DMS153 (cell line): ENCODE measurements around the gene RCL1.
"Not testable (repeated sequence)": the region's sequence is repeated elsewhere in the genome, so short reads cannot be mapped to it uniquely, and the experiment has no call there.

Experiments
- DNase-seq: peaks from one replicate; lab custom pipeline; 2025; lab: John Stamatoyannopoulos, UW

Gene RCL1

DNA sequence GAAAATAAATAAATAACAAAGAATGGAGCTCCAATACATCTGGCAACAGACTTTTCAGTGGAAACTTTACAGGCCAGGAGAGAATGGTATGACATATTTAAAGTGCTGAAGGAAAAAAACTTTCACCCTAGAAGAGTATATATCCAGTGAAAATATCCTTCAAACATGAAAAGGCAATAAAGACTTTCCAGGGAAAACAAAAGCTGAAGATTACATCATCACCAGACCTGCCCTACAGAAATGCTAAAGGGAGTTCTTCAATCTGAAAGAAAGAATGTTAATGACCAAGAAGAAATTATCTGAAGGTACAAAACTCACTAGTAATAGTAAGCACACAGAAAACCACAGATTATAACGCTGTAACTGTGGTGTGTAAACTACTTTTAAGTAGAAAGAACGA, 8.3 kb upstream of the RCL1 start:
- DNase-seq, result no peak

DNA sequence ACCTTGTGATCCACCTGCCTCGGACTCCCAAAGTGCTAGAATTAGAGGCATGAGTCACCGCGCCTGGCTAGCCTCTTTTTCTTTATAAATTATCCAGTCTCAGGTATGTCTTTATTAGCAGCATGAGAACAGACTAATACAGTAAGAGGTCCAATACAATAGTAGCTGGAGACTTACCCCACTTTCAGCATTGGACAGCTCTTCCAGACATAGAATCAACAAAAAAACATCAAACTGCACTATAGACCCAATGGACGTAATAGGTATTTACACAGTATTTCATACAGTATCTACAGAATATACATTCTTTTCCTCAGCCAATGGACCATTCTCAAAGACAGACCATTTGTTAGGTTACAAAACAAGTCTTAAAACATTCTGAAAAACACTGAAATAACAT, 6.1 kb upstream of the RCL1 start:
- DNase-seq, result no peak

DNA sequence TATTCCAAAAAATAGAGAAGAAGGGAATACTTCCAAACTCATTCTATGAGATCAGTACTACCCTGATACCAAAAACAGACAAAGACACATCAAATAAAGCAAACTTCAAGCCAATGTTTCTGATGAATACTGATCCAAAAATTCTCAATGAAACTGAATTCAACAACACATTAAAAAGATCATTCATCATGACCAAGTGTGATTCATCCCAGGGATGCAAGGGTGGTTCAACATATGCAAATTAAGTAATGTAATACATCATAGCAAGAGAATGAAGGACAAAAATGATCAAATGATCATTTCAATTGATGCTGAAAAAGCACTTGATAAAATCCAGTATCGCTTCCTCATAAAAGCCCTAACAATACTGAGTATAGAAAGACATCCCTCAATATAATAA, 4.9 kb upstream of the RCL1 start:
- DNase-seq, result no peak

DNA sequence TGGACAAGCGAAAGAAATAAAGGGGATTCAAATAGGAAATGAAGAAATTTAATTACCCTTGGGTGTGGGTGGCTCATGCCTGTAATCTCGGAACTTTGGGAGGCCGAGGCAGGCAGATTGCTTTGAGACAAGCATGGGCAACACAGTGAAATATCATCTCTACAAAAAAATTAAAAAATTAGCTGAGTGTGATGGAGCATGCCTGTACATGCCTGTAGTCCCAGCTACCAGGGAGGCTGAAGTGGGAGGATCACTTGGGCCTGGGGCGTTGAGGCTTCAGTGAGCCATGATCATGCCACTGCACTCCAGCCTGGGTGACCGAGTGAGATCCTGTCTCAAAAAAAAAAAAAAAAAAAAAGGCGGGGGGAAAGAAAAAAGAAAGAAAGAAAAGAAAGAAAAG, 4.0 kb upstream of the RCL1 start:
- DNase-seq, result no peak

DNA sequence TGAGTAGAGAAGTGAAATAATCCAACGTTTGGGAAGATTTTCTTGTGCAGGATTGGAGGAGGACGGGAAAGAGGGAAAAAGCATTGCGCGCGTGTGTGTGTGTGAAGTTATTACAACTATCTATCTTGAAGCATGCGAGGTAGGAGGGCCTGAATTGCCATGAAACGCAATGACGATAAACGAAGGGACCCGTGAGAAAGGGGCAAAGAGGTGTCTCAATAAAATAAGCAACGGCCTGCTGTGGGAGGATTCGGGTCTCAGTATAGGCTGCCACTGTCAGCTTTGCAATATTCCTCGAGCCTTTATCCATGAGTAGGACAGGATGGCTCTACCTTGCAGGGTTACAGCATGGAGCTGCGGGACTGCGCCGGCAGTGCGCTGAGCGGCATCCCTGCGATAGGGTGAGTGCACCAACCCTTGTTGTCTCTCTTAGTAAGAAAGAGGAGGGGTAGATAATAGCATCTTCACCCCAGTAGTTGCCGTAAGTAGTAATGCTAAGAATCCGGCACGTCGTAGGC, 631 bp upstream of the RCL1 start:
- peak; percentile 42 for DNase-seq

DNA sequence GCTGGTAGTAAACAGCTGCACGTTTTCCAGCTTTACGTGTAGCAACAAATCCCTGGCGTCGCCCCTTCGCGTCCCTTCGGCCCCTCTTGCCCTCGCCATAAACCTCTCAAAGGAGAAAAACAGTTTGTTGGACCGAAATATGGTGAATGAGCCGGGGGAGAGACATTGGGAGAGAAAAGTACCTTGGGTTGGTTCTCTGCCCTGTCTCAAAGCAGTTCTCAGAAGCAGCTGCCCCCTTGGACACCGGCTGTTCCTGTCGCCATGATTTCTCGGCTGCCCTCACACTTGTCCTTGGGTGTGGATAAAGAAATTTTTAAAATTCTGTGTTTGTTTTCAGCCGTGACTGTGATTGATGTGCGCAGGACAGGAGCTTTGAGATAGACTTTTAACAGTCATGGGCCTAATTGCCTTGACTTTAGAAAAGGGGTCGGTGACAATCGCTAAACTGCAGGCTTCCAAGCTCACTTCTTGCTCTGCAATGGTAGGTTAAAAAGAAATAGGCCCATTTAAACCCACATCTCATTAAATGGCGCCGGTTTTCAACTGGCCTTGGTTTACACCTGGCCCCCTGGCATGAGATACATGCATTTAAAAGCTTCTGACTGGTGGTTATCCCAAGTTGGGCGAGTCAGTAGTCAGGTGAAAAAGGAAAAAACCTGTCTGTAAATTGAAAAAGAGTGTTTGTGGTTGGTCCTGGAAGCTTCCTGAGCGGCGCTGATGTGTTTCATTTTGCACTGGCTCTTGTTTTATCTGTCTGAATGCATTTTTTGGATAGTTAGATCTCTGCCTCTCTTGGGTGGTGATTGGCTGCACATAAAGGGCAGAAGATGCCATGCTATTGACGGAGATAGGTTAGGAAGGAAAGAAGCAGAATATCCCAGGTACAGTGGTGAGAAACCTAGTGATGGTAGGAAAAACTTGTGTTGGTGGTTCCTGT, 983 bp downstream of the RCL1 start:
- no peak for DNase-seq

DNA sequence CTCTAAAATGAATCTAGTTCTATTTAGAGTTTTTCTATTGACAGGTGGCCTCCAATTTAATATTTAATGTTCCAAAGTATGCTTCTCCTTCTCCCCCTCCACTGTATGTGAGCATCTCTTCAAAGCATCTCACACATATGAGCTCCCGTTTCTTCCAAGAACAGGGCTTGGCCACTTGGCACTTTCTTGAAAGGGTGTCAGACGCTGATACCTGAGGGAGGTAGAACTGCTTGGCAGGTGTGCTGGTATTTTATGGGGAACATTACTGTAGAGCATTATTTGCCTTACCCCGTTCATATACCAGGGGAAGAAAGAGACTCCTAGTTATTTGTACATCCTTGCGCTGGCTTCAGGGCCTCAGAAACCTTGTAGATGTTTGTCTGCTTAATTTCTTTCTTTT, 1.9 kb downstream of the RCL1 start:
- DNase-seq, result no peak

DNA sequence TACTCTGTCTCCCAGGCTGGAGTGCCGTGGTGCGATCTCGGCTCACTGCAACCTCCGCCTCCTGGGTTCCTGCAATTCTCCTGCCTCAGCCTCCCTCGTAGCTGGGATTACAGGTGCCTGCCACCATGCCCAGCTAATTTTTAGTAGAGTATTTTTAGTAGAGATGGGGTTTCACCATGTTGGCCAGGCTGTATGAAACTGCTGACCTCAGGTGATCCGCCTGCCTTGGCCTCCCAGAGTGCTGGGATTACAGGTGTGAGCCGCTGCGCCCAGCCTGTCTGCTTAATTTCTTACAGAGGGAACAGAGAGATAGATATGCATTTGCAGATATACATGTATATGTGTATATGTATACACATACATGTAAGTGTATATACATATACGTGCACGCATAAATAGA, 2.4 kb downstream of the RCL1 start:
- not testable (repeated sequence) for DNase-seq

DNA sequence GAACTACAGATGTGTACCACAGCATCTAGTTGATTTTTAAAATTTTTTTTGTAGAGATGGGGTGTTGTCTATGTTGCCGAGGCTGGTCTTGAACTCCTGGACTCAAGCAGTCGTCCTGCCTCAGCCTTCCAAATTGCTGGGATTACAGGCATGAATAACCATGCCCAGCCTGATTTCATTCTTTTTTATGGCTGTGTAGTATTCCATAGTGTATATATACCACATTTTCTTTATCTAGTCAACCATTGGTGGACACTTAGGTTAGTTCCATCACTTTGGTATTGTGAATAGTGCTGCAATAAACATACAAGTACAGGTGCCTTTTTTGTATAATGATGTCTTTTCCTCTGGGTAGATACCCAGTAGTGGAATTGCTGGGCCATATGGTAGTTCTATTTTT, 3.8 kb downstream of the RCL1 start:
- no peak for DNase-seq

DNA sequence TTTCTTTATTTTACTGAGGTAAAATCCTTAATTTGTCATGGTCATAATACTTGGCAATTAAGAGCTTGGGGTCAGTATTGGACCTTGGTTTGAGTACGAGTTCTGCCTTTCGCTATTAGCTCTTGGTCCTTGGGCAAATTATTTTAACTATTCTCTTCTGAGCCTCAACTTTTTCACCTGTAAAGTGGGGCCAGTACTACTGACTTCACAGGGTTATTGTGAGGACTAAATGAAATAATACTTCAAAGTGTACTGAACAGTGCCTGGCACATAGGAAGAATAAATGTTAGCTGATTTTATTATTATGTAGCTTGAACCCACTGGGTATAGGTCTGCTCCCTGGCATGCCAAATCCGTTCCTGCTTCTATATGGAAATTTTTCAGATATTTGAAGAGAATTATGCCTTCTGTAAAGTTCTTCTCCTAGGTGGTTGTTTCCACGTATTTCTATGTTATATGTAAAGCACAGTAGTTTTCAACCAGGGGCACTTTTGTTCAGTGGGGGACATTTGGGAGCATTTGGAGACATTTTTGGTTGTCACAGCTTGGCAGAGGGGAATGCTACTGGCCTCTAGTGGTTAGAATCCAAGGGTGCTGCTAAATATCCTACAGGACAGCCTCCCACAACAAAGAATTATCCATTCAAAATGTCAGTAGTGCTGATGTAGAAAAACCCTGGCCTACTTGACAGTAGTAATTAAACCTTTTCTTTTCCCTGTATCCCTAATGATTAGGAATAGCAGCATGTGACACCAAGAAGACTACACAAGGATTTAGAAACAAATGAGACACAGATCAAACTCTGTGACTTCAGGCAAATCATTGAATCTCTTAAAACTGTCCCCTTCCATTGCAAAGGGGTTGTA, 4.5 kb downstream of the RCL1 start:
- peak; percentile 14 for DNase-seq

DNA sequence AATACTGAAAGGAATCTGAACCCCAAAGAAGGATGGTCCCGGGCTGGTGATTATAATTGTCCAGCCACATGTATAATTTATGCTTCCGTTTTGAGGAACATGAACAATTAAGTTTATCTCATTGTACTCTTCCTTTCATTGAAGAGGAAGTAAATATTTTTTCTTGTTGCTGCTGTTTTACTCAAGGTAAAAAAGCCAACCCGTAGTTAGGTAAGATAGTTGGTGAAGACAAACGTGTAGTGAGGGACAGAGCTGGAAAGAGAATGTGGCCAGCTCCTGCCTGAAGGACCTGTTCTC, 5.1 kb downstream of the RCL1 start:
- DNase-seq, result peak; percentile 1

DNA sequence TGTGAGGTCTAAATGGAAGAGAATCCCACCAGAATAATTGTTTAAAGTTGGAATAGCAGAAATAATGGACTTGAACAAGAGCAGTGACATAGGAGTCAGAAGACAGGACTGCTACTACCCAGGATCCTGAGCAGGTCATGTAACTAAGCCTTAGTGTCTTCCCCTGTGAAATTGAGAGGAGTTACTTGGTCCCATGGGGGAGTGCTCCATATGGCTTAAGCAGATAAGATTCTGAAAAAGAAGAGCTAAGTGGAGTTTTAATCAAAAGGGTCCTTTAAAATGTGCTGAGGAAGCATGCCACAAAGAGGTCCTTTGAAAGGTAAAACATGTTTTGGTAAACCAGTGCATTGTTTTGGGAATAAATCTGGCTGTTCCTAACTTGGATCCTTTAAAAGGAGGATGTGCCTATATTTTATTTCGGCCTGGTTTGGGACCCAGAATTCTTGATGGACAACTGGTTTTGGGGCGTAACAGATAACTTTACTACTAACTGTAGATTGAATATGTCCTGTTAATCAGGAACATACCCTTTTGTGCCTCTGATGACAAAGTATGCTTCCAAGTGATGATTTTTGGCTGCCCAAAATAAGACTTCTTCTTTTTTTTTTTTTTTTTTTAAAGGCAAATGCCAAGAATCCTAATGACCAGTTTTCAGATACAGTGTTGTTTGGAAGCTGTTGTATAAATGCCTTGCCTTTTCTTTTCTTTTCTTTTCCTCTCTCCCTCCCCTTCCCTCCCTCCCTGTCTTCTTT, 5.7 kb downstream of the RCL1 start:
- DNase-seq, result no peak

DNA sequence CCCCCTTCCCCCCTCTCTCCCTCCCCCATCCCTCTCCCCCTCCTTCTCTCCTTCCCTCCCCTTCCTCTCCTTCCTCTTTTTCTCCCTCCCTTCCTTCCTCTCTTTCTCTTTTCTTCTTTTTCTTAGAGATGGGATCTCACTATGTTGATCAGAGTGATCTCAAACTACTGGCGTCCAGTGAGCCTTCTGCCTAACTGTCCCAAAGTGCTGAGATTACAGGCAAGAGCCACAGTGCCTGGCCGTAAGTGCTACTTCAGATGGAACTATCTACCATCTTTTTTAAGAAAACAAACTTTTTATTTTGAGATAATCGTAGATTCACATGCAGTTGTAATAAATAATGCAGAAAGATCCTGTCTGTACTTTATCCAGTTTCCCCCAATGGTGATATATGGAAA, 6.3 kb downstream of the RCL1 start:
- no peak for DNase-seq

DNA sequence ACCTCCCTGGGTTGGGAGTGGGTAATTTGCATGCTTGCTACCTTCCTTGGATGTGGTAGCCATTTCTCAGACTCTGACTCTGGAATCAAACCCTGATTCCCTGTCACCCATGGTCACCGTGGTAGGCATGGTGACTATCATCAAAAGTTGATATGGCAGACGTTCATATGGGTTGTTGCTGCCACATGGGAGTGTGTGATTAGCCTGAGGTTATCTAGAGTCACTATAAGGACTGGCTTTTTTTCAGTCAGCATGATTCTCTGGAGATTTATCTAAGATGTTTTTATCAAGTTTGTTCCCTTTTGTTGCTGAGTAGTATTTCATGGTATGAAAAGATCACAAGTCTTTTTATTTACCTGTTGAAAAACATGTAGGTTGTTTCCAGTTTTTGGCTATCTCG, 7.0 kb downstream of the RCL1 start:
- DNase-seq, result no peak

DNA sequence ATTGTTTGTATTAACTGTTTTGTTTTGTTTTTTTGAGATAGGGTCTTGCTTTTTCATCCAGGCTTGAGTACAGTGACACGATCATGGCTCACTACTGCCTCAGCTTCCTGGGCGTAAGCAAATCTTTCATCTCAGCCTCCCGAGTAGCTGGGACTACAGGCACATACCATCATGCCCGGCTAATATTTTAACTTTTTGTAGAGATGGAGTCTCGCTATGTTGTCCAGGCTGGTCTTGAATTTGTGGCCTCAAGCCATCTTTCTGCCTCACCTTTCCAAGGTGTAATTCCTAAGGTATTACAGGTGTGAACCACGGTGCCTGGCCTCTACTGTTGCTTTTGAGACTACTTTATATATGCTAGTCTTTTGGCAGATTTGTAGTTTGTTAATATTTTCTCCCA, 8.4 kb downstream of the RCL1 start:
- no peak for DNase-seq

DNA sequence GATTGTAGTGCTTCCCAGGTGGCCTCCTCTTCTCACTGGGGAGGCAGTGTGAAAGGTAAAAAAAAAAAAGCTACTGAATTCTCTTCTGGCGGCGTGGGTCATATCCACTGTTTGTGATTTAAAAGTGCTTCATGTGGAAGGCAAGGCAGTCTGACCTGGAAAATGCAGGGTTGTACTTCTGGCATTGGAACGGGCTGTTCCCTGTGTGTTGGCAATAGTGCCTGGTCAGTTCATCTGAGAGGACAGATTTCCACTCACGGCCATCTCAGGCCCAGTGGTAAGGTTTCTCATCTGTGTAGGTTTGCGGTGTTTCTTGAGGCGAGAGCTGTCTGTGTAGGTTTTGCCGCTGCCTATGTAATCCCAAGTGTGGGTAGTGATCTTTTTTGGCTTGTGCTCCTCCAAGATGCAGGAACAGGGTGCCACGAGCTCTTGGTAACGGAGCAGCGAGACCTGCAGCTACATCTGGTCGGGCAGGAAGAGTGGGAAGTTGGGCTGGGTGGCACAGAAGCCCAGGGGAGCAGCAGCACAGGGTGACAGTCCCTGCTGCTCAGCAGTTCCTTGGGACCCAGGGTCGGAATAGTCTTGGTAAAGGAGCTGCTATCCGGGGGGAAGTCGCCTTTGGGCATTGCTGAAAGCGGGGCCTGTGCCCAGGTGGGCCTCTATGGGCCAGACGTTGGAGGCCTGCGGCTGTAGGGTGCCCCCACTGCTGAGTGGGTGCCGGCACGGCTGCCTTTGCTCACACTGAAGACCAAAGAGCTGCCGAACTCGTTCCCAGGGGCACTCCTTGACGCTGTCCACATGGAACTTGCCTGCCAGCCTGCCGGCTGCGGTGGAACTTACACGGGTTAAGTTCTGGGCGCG, 11.2 kb downstream of the RCL1 start:
- no peak for DNase-seq

DNA sequence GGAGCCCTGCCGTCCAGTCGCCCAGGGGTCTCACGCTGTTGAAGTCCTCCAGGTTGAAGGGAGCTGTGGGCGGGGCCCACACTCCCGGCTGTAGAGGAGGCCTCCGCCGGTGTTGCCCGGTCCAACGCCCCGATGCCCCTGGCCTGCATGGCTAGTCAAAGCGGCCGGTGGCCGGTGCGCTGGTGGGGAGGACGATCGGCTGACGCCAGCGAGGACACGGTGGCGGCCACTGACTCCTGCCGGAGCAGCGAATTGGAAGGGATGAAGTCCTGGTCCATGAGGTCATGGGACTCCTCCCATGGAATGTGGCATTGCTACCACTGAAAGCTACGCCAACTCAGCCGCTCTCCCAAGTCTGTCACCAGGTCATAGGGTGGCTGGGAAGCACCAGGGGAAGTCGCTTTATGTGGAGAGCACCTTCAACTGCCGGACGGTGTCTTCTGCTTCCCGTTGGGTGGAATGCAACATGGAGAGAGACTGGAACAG, 11.8 kb downstream of the RCL1 start:
- DNase-seq, result no peak

DNA sequence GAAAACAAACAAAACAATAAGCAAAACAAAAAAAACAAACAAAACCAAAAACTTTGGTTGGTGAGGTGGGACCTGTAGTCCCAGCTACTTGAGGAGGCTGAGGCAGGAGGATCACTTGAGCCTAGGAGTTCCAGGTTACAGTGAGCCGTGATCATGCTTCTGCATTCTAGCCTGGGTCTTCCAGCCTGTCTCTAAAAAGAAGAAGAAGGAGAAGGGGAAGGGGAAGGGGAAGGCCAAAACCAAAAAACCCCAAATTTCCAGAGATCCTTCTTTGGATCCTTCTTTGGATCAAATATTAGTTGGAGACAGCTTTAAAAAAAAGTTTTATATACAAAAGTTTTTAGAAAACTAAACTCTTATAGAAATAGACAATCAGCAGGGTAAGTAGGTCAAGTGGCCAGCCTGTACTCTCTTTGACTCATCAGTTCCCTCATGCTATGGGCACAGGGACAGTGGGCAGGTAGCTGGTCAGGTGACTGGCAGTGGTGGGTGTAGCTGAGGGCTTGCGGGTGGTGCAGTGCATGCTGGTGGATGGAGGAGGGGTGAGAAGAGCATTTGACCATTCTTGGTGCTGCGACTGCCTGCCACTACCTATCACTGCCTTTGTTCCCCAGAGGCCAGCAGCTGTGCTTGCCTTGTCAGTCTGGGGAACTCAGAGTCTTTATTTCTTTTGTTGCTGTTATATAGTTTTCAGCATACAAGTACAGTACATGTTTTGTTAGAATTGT, 12.6 kb downstream of the RCL1 start:
- no peak for DNase-seq

DNA sequence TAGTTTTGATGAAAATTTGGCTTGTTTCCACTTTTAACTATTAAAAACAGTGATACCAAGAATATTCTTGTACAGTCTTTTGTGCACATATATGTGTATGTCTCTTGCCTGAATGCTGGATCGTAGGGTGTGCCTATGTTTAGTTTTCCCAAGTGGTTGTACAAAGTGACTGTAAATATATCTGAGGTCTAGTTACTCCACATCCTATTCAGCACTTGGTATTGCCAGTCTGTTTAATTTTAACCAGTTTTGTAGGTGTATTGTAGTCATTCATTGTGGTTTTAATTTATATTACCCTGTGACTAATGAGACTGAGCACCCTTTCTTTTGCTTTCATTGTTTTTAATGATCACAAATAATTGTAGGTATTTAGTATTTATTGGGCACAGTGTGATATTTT, 17.8 kb downstream of the RCL1 start:
- DNase-seq, result peak; percentile 5

DNA sequence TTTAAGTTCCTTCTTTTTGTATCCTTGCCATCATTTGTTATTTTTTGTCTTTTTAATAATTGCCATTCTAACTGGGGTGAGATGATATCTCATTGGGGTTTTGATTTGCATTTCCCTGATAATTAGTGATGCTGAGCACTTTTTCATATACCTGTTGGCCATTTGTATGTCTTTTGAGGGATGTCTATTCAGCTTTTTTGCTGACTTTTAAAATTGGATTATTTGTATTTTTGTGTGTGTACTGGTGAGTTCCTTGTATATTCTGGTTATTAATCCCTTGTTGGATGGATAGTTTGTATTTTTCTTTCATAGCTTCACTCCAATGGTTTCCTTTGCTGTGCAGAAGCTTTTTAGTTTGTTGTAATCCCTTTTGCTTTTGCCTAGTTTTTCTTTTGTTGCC, 19.1 kb downstream of the RCL1 start:
- DNase-seq, result no peak

DNA sequence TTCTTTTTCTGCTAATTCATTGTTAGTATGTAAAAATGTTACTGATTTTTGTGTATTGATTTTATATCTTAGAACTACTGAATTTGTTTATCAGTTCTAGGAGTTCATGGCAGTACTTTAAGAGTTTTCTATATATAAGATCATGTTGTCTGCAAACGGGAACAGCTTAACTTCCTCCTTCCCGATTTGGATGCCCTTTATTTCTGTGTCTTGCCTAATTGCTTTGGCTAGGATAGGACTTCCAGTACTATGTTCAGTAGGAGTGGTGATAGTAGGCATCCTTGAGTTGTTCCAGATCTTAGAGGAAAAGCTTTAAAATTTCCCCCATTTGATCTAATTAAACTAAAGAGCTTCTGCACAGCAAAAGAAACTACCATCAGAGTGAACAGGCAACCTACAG, 20.1 kb downstream of the RCL1 start:
- DNase-seq, result no peak
